HG03575 (cell line): Measurements from ENCODE around the gene DLGAP1.

ENCODE experiments used
- ATAC-seq: cut with Tn5 transposase; IDR thresholded peaks from one replicate; pipeline ENCODE4 v1.9.1; 2021; ENCODE audit not compliant: unreplicated experiment, insufficient number of reproducible peaks, low FRiP score; ENCODE audit errors: extremely low read depth

Gene DLGAP1

GRCh38 chr18:4125627-4126230 is 329.4 kb downstream of the DLGAP1 start:
- no peak for ATAC-seq

- no peak for ATAC-seq
Observed at GRCh38 chr18:4125224-4125623, 329.9 kb downstream of the DLGAP1 start.

- no peak for ATAC-seq
Observed at GRCh38 chr18:4119813-4120212, 335.3 kb downstream of the DLGAP1 start.

- no peak for ATAC-seq
Observed at GRCh38 chr18:4119127-4119648, 335.9 kb downstream of the DLGAP1 start.

- no peak for ATAC-seq
Observed at GRCh38 chr18:4108016-4108415, 347.1 kb downstream of the DLGAP1 start.

GRCh38 chr18:4107049-4107467 is 348.0 kb downstream of the DLGAP1 start:
- no peak for ATAC-seq

- ATAC-seq, result no peak
Observed at GRCh38 chr18:4106407-4107033, 348.6 kb downstream of the DLGAP1 start.

GRCh38 chr18:4102901-4103300 is 352.2 kb downstream of the DLGAP1 start:
- no peak for ATAC-seq

GRCh38 chr18:4101009-4101408 is 354.1 kb downstream of the DLGAP1 start:
- ATAC-seq, result no peak

GRCh38 chr18:4096486-4096885 is 358.6 kb downstream of the DLGAP1 start:
- no peak for ATAC-seq

- no peak for ATAC-seq
Observed at GRCh38 chr18:4093676-4094075, 361.4 kb downstream of the DLGAP1 start.

GRCh38 chr18:4084382-4084900 is 370.7 kb downstream of the DLGAP1 start:
- ATAC-seq, result no peak

GRCh38 chr18:4078246-4078645 is 376.9 kb downstream of the DLGAP1 start:
- no peak for ATAC-seq

- no peak for ATAC-seq
Observed at GRCh38 chr18:4077721-4078120, 377.4 kb downstream of the DLGAP1 start.

- ATAC-seq, result no peak
Observed at GRCh38 chr18:4077204-4077603, 377.9 kb downstream of the DLGAP1 start.

- no peak for ATAC-seq
Observed at GRCh38 chr18:4074647-4075046, 380.5 kb downstream of the DLGAP1 start.

GRCh38 chr18:4069183-4069582 is 385.9 kb downstream of the DLGAP1 start:
- ATAC-seq, result no peak

GRCh38 chr18:4068552-4069158 is 386.5 kb downstream of the DLGAP1 start:
- peak; percentile 57 for ATAC-seq

GRCh38 chr18:4063545-4063944 is 391.6 kb downstream of the DLGAP1 start:
- ATAC-seq, result no peak
